ENCODE measurements around the gene CALD1. TPM values are rescaled to one million over a fixed set of nuclear protein-coding genes. Genes with fewer than 3 reads are reported as not detected.

Gene CALD1
- total and polyA plus RNA-seq, 2 experiments from 2014 or later, result 132 to 842 TPM

- no peak for ATAC-seq
- Histone ChIP-seq H3K27ac (ENCODE audit: low read depth) (no peak overlapping the region), H3K27me3 (ENCODE audit: insufficient read depth) (no peaks in the 10 kb centered on the region), H3K79me2 (replicated peaks; ENCODE audit: insufficient read depth) (no peaks in the 10 kb centered on the region; the same call in 1 of the 2 replicates), H3F3A (replicated peaks; ENCODE audit: low read depth) (no peaks in the 10 kb centered on the region), H3K4me3 (no peak overlapping the region), H4K20me1 (replicated peaks; ENCODE audit: insufficient read depth) (no peaks in the 10 kb centered on the region; the same call in 1 of the 2 replicates), H3K36me3 (ENCODE audit: insufficient read depth) (no peaks in the 10 kb centered on the region), H3K4me1 (ENCODE audit: insufficient read depth) (no peaks in the 10 kb centered on the region; the same call in 1 of the 2 replicates), H3K4me2 (no peak overlapping the region), H2AFZ (no peak overlapping the region), H3K9me2 (ENCODE audit: insufficient read depth) (no peaks in the 10 kb centered on the region)
- Mint-ChIP-seq H3K27me3 (ENCODE audit: insufficient read depth, low read depth, poor library complexity) (peaks cover 5% of the 10 kb centered on the region), H3K9me3 (no peaks in the 10 kb centered on the region), H3K27ac (no peak overlapping the region), H3K4me1 (peaks cover 7% of the 10 kb centered on the region; the same call in 1 of the 3 replicates), H3K36me3 (ENCODE audit: low read depth) (no peaks in the 10 kb centered on the region), H3K4me3 (no peak overlapping the region)
- no peak for DNase-seq (ENCODE audit: low spot score)
- TF ChIP-seq NANOG (IDR thresholded peaks at IDR 0.05; ENCODE audit: borderline replicate concordance) (no peak), STAT1 (IDR thresholded peaks at IDR 0.05; ENCODE audit: unreplicated experiment) (no peak)
These were observed 103.0 kb downstream of the CALD1 start for GRCh38 chr7:134882481-134882880.

- ATAC-seq (no peak), DNase-seq (ENCODE audit: low spot score) (no peak)
- no peaks in the 10 kb centered on the region for H3K27me3 ChIP-seq (ENCODE audit: insufficient read depth)
- Mint-ChIP-seq H3K27me3 (ENCODE audit: insufficient read depth, low read depth, poor library complexity) (peaks cover 3% of the 10 kb centered on the region), H3K36me3 (ENCODE audit: low read depth) (no peaks in the 10 kb centered on the region), H3K4me3 (no peak overlapping the region), H3K9me3 (no peaks in the 10 kb centered on the region), H3K27ac (peak overlapping the region; percentile 14; the same call in 1 of the 2 replicates), H3K4me1 (peaks cover 13% of the 10 kb centered on the region)
- TF ChIP-seq CREB1 (CRISPR knock-in tag; IDR thresholded peaks at IDR 0.05; ENCODE audit: low read depth) (no peak), ZNF462 (CRISPR knock-in tag; IDR thresholded peaks at IDR 0.05) (no peak), NANOG (IDR thresholded peaks at IDR 0.05; ENCODE audit: borderline replicate concordance) (no peak), JUNB (IDR thresholded peaks at IDR 0.05; ENCODE audit: unreplicated experiment) (no peak), REST (IDR thresholded peaks at IDR 0.05; ENCODE audit: unreplicated experiment) (no peak), ZNF331 (CRISPR knock-in tag; IDR thresholded peaks at IDR 0.05; ENCODE audit: low read depth) (no peak), ZNF114 (CRISPR knock-in tag; IDR thresholded peaks at IDR 0.05) (no peak), EZH2 (IDR thresholded peaks at IDR 0.05; ENCODE audit: low read depth, unreplicated experiment) (no peak)
- peaks cover 6% of the 10 kb centered on the region; the same call in 1 of the 2 replicates for H3K4me1 ChIP-seq (ENCODE audit: insufficient read depth)
- H3K79me2 ChIP-seq (replicated peaks; ENCODE audit: insufficient read depth), result no peaks in the 10 kb centered on the region
- no peak overlapping the region for H2AFZ ChIP-seq
- H3K9me2 ChIP-seq (ENCODE audit: insufficient read depth), result no peaks in the 10 kb centered on the region
- no peaks in the 10 kb centered on the region for H3F3A ChIP-seq (replicated peaks; ENCODE audit: low read depth)
- no peaks in the 10 kb centered on the region for H3K36me3 ChIP-seq (ENCODE audit: insufficient read depth)
- no peak overlapping the region for H3K4me2 ChIP-seq
- H4K20me1 ChIP-seq (replicated peaks; ENCODE audit: insufficient read depth), result no peaks in the 10 kb centered on the region; the same call in 1 of the 2 replicates
- H3K27ac ChIP-seq (ENCODE audit: low read depth), result peak overlapping the region; percentile 61; the same call in 1 of the 2 replicates
- H3K4me3 ChIP-seq, result no peak overlapping the region
These were observed 106.5 kb downstream of the CALD1 start for GRCh38 chr7:134885967-134886352.

Data from GM23338 (cell line).